ENCODE data around the gene TREX2. TPM values are rescaled to one million over a fixed set of nuclear protein-coding genes. Genes with fewer than 3 reads are reported as not detected.

TREX2 gene
- total RNA-seq, 1 experiment from 2014 or later: 2.9 TPM

GRCh38 chrX:153465691-153466380 lies 20.0 kb upstream of the TREX2 start (continued):
- TF ChIP-seq, protein P1, sequence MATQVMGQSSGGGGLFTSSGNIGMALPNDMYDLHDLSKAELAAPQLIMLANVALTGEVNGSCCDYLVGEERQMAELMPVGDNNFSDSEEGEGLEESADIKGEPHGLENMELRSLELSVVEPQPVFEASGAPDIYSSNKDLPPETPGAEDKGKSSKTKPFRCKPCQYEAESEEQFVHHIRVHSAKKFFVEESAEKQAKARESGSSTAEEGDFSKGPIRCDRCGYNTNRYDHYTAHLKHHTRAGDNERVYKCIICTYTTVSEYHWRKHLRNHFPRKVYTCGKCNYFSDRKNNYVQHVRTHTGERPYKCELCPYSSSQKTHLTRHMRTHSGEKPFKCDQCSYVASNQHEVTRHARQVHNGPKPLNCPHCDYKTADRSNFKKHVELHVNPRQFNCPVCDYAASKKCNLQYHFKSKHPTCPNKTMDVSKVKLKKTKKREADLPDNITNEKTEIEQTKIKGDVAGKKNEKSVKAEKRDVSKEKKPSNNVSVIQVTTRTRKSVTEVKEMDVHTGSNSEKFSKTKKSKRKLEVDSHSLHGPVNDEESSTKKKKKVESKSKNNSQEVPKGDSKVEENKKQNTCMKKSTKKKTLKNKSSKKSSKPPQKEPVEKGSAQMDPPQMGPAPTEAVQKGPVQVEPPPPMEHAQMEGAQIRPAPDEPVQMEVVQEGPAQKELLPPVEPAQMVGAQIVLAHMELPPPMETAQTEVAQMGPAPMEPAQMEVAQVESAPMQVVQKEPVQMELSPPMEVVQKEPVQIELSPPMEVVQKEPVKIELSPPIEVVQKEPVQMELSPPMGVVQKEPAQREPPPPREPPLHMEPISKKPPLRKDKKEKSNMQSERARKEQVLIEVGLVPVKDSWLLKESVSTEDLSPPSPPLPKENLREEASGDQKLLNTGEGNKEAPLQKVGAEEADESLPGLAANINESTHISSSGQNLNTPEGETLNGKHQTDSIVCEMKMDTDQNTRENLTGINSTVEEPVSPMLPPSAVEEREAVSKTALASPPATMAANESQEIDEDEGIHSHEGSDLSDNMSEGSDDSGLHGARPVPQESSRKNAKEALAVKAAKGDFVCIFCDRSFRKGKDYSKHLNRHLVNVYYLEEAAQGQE (IDR thresholded peaks at IDR 0.05; ENCODE audit: low read depth): no peak

DNA sequence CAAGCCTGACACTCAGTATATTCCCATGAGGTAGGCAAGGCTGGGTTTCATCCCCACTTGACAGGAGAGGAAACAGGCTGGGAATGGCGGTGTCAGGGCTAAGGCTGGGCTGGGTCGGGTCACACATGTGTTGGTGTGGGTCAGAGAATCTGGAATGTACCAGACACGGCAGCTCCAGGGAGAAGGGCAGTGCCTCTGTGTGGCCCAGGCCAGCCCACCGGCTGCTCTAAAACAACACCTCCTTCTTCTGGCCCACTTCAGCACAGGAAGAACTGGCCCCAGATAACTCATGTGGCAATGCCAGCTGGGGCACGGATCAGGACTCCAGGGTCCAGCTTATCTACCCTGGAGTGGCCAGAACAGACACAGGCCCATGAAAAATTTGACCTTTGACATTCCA lies 18.3 kb upstream of the TREX2 start:
- ChIA-PET POLR2A (no interaction called here), RAD21 (ENCODE audit: low non-redundant PET in 1 of 2, low total read pairs in 2 of 2, uncharacterized antibody in 2 of 2, unreplicated experiment in 2 of 2) (no interaction called here), CTCF (no interaction called here)
- BruUV-seq (replicated peaks): no TSS peak
- Histone ChIP-seq H3K79me2 (ENCODE audit: insufficient read depth, low read length) (no peaks in the 10 kb centered on the region; the same call in 1 of the 2 replicates), H3K36me3 (ENCODE audit: control insufficient read depth in 1 of 2, insufficient read depth in 2 of 2, low read length in 2 of 2) (0 out of 4 replicates have a peak, but pooled peaks cover 0 to 3% of the 10 kb centered on the region in 2 experiments), H3K9me2 (ENCODE audit: insufficient read depth) (no peaks in the 10 kb centered on the region), H3K4me2 (ENCODE audit: low read length) (no peak overlapping the region), H3K9ac (ENCODE audit: low read length) (no peak overlapping the region), H3K9me3 (ENCODE audit: control insufficient read depth in 1 of 2, insufficient read depth in 1 of 2, low read depth in 1 of 2, low read length in 2 of 2) (no peaks in the 10 kb centered on the region), H3K27ac (ENCODE audit: low read depth, low read length) (no peak overlapping the region), H3K4me3 (replicated peaks in 1 of 2; ENCODE audit: low read depth in 1 of 2, low read length in 2 of 2) (no peak overlapping the region), H3K4me1 (ENCODE audit: control insufficient read depth in 1 of 2, insufficient read depth in 2 of 2, low read length in 2 of 2) (no peaks in the 10 kb centered on the region), H4K20me1 (ENCODE audit: insufficient read depth) (no peaks in the 10 kb centered on the region), H3K27me3 (ENCODE audit: insufficient read depth, low read length) (no peaks in the 10 kb centered on the region), H2AFZ (ENCODE audit: low read depth, low read length, poor library complexity, severe bottlenecking) (no peak overlapping the region)
- DNase-seq (ENCODE audit: low read depth, low spot score): no peak
- intact Hi-C loops (cut with micrococcal nuclease): no loop called here
- no peak for ATAC-seq
- TF ChIP-seq CBX3 (IDR thresholded peaks at IDR 0.05; ENCODE audit: low read depth) (no peak), ZBTB33 (IDR thresholded peaks at IDR 0.05; ENCODE audit: extremely low read depth, insufficient replicate concordance, low read length) (no peak), CTCF (IDR thresholded peaks at IDR 0.05 in 2 of 3, conservative IDR thresholded peaks at IDR 0.05 in 1 of 3; ENCODE audit: borderline replicate concordance in 1 of 3, insufficient read depth in 1 of 3, low read depth in 2 of 3, low read length in 2 of 3) (no peak), SRF (IDR thresholded peaks at IDR 0.05; ENCODE audit: low read depth) (no peak), EZH2 (IDR thresholded peaks at IDR 0.05) (no peak), SP1 (IDR thresholded peaks at IDR 0.05; ENCODE audit: low read depth) (no peak), EZH2phosphoT487 (IDR thresholded peaks at IDR 0.05; ENCODE audit: borderline replicate concordance) (no peak), RAD21 (IDR thresholded peaks at IDR 0.05; ENCODE audit: low read depth) (no peak), SIN3A (IDR thresholded peaks at IDR 0.05; ENCODE audit: low read depth) (no peak), TCF7L2 (IDR thresholded peaks at IDR 0.05; ENCODE audit: borderline replicate concordance, extremely low read depth, insufficient read depth, insufficient read length) (no peak), FOSL1 (IDR thresholded peaks at IDR 0.05; ENCODE audit: low read depth) (no peak)
- TF ChIP-seq, protein P1 (IDR thresholded peaks at IDR 0.05; ENCODE audit: low read depth): no peak
